BJ (cell line): ENCODE measurements around the gene SLF2. TPM values are rescaled to one million over a fixed set of nuclear protein-coding genes. Genes with fewer than 3 reads are reported as not detected.

ENCODE experiments used
- CTCF ChIA-PET: fragments of 350-600 bp; formaldehyde crosslinking; extraction: SDS; loops from one replicate; lab custom pipeline; 2021; ENCODE audit warnings: antibody characterized with exemption, inconsistent platforms; lab: Yijun Ruan, JAX
- POLR2A ChIA-PET: fragments of 300-600 bp; sonication (Branson Sonifier 250); formaldehyde crosslinking; extraction: SDS; loops from one replicate; lab custom pipeline; 2021; ENCODE audit warnings: antibody characterized with exemption; lab: Charles Lee
- DNase-seq: peaks from one replicate; pipeline ENCODE4 v3.0.0-alpha.2; 2011; ENCODE audit warnings: low read depth
- H3K27me3 ChIP-seq: 2 replicates; pipeline ENCODE4 v1.6.0; 2011; ENCODE audit warnings: low read length; ENCODE audit not compliant: control insufficient read depth, insufficient read depth
- H3K36me3 ChIP-seq: 2 replicates; pipeline ENCODE4 v1.5.1; 2011; ENCODE audit warnings: low read length; ENCODE audit not compliant: control insufficient read depth, insufficient read depth
- H3K4me3 ChIP-seq: 2 replicates; pipeline ENCODE4 v1.5.1; 2011; ENCODE audit warnings: low read depth, mild to moderate bottlenecking, control low read depth, low read length
- polyA plus RNA-seq: library from polyadenylated mRNA; depleted of rRNA; stranded (reverse); fragments of >200 nt; gene quantifications from 2 replicates; pipeline ENCODE4 v1.2.3, GENCODE V29; 2011
- TF ChIP-seq, protein P1 (sequence below): IDR thresholded peaks from 2 replicates; pipeline ENCODE4 v1.5.1; 2011; ENCODE audit warnings: low read depth, mild to moderate bottlenecking, control low read depth, inconsistent platforms, low read length, moderate library complexity; ENCODE audit not compliant: insufficient read depth

The SLF2 gene
- polyA plus RNA-seq, 1 experiment = 6.8 TPM

DNA sequence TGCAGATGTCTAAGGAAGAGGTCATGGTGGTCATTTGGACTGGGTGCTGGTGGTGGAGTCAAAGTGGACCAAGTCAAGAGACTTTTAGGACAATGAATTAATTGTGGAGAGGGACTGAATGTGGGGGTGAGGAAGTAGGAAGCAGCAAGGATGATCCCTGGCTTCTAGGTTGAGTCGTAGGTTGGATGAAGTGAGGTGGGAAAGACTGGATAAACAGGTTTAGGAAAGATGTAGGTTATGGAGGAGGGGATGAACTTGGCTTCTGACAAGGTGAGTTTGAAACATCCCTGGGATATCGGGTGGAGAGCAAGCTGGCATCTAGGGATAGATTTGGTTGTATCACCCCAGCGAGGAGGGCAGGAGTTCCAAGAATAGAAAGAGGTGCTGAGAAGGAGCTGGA lies 64.1 kb downstream of the SLF2 start:
- CTCF ChIA-PET = interaction anchor here (1.5 to 1.6 kb wide), 2 partner anchors 9 to 35 kb away, joined by 3 to 5 read pairs; no protein-coding TSS in a partner anchor
- Histone ChIP-seq H3K27me3 (no peaks in the 10 kb centered on the region), H3K36me3 (peaks cover 8% of the 10 kb centered on the region; the same call in 1 of the 2 replicates), H3K4me3 (no peak overlapping the region)
- POLR2A ChIA-PET = no interaction called here
- TF ChIP-seq, protein P1, sequence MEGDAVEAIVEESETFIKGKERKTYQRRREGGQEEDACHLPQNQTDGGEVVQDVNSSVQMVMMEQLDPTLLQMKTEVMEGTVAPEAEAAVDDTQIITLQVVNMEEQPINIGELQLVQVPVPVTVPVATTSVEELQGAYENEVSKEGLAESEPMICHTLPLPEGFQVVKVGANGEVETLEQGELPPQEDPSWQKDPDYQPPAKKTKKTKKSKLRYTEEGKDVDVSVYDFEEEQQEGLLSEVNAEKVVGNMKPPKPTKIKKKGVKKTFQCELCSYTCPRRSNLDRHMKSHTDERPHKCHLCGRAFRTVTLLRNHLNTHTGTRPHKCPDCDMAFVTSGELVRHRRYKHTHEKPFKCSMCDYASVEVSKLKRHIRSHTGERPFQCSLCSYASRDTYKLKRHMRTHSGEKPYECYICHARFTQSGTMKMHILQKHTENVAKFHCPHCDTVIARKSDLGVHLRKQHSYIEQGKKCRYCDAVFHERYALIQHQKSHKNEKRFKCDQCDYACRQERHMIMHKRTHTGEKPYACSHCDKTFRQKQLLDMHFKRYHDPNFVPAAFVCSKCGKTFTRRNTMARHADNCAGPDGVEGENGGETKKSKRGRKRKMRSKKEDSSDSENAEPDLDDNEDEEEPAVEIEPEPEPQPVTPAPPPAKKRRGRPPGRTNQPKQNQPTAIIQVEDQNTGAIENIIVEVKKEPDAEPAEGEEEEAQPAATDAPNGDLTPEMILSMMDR = no peak
- no peak for DNase-seq

DNA sequence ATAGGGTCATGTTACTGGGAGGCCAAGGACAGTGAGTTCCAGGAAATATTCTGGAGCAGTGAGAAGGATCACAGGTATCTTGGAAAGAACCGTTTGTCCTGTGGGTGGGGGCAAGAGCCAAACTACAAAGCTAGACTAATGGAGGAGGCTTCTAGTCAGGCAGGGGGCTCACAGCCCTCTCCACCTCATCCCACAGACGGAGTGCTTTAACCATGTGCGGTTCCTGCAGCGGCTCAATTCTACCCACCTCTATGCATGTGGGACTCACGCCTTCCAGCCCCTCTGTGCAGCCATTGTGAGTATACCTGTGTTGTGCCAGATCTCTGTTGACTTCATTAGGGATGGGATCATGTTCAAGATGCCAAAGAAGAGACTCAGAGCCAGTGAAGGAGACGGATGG lies 64.7 kb downstream of the SLF2 start:
- ChIA-PET CTCF (no interaction called here), POLR2A (no interaction called here)
- Histone ChIP-seq H3K4me3 (no peak overlapping the region), H3K27me3 (no peaks in the 10 kb centered on the region), H3K36me3 (peaks cover 8% of the 10 kb centered on the region; the same call in 1 of the 2 replicates)
- no peak for DNase-seq
- TF ChIP-seq, protein P1 = no peak

DNA sequence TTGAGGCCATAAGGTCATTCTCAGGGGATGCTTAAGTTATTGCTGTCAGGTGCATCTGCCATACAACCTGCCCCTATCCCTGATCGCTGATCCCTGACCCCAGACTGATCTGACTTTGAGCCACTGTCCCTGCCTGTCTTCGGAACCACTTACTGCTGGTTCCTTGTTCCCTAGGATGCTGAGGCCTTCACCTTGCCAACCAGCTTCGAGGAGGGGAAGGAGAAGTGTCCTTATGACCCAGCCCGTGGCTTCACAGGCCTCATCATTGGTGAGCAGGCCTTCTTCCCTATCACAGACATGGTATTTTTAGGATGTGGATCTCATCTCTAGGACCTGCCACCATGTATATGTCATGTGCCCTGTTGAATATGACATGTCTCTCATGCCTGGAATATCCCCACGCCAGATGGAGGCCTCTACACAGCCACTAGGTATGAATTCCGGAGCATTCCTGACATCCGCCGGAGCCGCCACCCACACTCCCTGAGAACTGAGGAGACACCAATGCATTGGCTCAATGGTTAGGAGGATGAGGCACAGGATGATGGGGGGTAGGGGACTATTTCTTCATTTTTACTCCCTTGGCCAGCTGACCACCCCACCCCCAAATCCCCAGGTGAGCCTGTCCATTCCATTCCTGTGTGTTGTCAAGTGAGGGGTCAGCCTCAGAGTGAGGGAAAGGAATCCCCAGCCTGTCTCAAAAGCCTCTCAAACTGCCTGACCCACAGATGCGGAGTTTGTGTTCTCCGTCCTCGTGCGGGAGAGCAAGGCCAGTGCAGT lies 65.5 kb downstream of the SLF2 start:
- Histone ChIP-seq H3K4me3 (no peak overlapping the region), H3K36me3 (peaks cover 11% of the 10 kb centered on the region; the same call in 1 of the 2 replicates), H3K27me3 (no peaks in the 10 kb centered on the region)
- TF ChIP-seq, protein P1 = no peak
- DNase-seq = no peak
- ChIA-PET CTCF (interaction anchor here (2.2 kb wide), 1 partner anchor 19 kb away, joined by 9 read pairs; no protein-coding TSS in a partner anchor), POLR2A (no interaction called here)

DNA sequence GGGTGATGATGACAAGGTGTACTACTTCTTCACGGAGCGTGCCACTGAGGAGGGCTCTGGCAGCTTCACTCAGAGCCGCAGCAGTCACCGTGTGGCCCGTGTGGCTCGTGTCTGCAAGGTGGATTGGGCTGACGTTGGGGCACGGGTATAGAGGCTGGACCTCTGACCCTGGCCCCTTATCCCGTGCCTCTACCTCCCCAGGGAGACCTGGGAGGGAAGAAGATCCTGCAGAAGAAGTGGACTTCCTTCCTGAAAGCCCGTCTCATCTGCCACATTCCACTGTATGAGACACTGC lies 66.1 kb downstream of the SLF2 start:
- Histone ChIP-seq H3K27me3 (no peaks in the 10 kb centered on the region), H3K36me3 (peaks cover 13% of the 10 kb centered on the region; the same call in 1 of the 2 replicates), H3K4me3 (no peak overlapping the region)
- no peak for DNase-seq
- CTCF ChIA-PET = interaction anchor here (2.2 kb wide), 1 partner anchor 19 kb away, joined by 9 read pairs; no protein-coding TSS in a partner anchor
- POLR2A ChIA-PET = no interaction called here
- TF ChIP-seq, protein P1 = no peak

DNA sequence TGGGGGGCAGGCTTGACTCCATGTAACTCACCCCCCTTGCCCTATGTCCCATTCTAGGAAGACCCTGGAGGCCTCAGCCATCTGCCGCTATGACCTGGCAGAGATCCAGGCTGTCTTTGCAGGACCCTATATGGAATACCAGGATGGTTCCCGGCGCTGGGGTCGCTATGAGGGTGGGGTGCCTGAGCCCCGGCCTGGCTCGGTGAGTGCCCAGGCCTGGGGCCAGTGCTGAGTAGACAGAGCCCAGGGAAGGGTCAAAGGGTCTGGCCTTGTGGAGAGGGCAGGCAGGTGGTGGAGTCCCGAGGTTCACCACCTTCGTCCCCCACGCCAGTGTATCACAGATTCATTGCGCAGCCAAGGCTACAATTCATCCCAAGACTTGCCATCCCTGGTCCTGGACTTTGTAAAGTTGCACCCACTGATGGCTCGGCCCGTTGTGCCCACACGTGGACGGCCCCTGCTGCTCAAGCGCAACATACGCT lies 67.1 kb downstream of the SLF2 start:
- no peaks in the 10 kb centered on the region for H3K27me3 ChIP-seq
- DNase-seq = no peak
- TF ChIP-seq, protein P1 = no peak
- no peak overlapping the region for H3K4me3 ChIP-seq
- H3K36me3 ChIP-seq = peaks cover 14% of the 10 kb centered on the region; the same call in 1 of the 2 replicates
- ChIA-PET CTCF (interaction anchor here (2.2 kb wide), 1 partner anchor 18 kb away, joined by 9 read pairs; no protein-coding TSS in a partner anchor), POLR2A (no interaction called here)
